GM12891 (cell line): Measurements from ENCODE around the gene ADRA2B.

Source experiments
- PAX5 ChIP-seq: IDR thresholded peaks from 2 replicates; pipeline ENCODE4 v1.6.1; 2011; ENCODE audit warnings: low read length, moderate library complexity, mild to moderate bottlenecking; ENCODE audit not compliant: insufficient read depth, severe bottlenecking
- POLR2A ChIP-seq: IDR thresholded peaks from 2 replicates; pipeline ENCODE4 v1.6.1; 2011; ENCODE audit warnings: low read depth, low read length, control low read depth
- POLR2AphosphoS5 ChIP-seq: IDR thresholded peaks from 2 replicates; pipeline ENCODE4 v1.6.1; 2011; ENCODE audit warnings: low read depth, low read length, control low read depth
- POU2F2 ChIP-seq: IDR thresholded peaks from 2 replicates; pipeline ENCODE4 v1.6.1; 2011; ENCODE audit warnings: low read depth, mild to moderate bottlenecking, control low read depth, low read length, moderate library complexity
- SPI1 ChIP-seq: IDR thresholded peaks from 2 replicates; pipeline ENCODE4 v1.6.1; 2011; ENCODE audit warnings: low read depth, low read length, control low read depth
- TAF1 ChIP-seq: IDR thresholded peaks from 2 replicates; pipeline ENCODE4 v1.6.1; 2011; ENCODE audit warnings: low read depth, low read length, control low read depth

GRCh38 chr2:96097951-96098823 lies 18.2 kb downstream of the ADRA2B start:
- TF ChIP-seq TAF1, result no peak
- TF ChIP-seq POLR2AphosphoS5, result no peak
- TF ChIP-seq PAX5, result no peak
- TF ChIP-seq SPI1, result no peak
- no peak for TF ChIP-seq POU2F2
- TF ChIP-seq POLR2A, result no peak
